Bronchial epithelial cell (primary cell): ENCODE results near the gene ACY1. TPM values are rescaled to one million over a fixed set of nuclear protein-coding genes. Genes with fewer than 3 reads are reported as not detected.

ENCODE experiments used
- DNase-seq: peaks from one replicate; pipeline ENCODE4 v3.0.0-alpha.2; 2010; ENCODE audit warnings: low read depth
- FAIRE-seq: peaks from 2 replicates; lab custom pipeline; 2011; peaks lifted over from hg19 to GRCh38; lab: Jason Lieb, UNC
- H3K27me3 ChIP-seq: 2 replicates; pipeline ENCODE4 v1.5.1; 2011; ENCODE audit warnings: low read length; ENCODE audit not compliant: control insufficient read depth, insufficient read depth
- H3K36me3 ChIP-seq: 2 replicates; pipeline ENCODE4 v1.5.1; 2011; ENCODE audit warnings: low read length; ENCODE audit not compliant: control insufficient read depth, insufficient read depth
- H3K4me3 ChIP-seq: 2 replicates; pipeline ENCODE4 v1.5.1; 2011; ENCODE audit warnings: mild to moderate bottlenecking, low read depth, low read length, control low read depth
- CTCF ChIP-seq: IDR thresholded peaks from 2 replicates; pipeline ENCODE4 v1.5.1; 2011; ENCODE audit warnings: mild to moderate bottlenecking, moderate library complexity, low read length, control low read depth, inconsistent platforms; ENCODE audit not compliant: insufficient read depth, severe bottlenecking
- total RNA-seq: library from RNA; depleted of rRNA; stranded (reverse); fragments of >200 nt; gene quantifications from 2 replicates; pipeline ENCODE4 v1.2.1, GENCODE V29; 2014

Gene ACY1
- total RNA-seq, 1 donor from 2014 or later, result 69.2 TPM

- TF ChIP-seq CTCF, result no peak
- H3K4me3 ChIP-seq, result peak overlapping the region; percentile 27
- DNase-seq (peak; percentile 44), FAIRE-seq (no peak)
- no peaks in the 10 kb centered on the region for H3K27me3 ChIP-seq
- peaks cover 7% of the 10 kb centered on the region for H3K36me3 ChIP-seq
Observed at GRCh38 chr3:51942603-51943450, 40.5 kb upstream of the ACY1 start.

- no peak overlapping the region for H3K4me3 ChIP-seq
Observed at GRCh38 chr3:51943451-51944391, 39.6 kb upstream of the ACY1 start.

GRCh38 chr3:51944451-51945021 lies 38.8 kb upstream of the ACY1 start:
- Histone ChIP-seq H3K4me3 (no peak overlapping the region), H3K27me3 (no peaks in the 10 kb centered on the region), H3K36me3 (no peaks in the 10 kb centered on the region)
- TF ChIP-seq CTCF, result no peak
- DNase-seq, result no peak
- FAIRE-seq, result no peak

More at GRCh38 chr3:51943451-51944391, 39.6 kb upstream of the ACY1 start:
- Histone ChIP-seq H3K27me3 (no peaks in the 10 kb centered on the region), H3K36me3 (peaks cover 2% of the 10 kb centered on the region)
- FAIRE-seq, result no peak
- TF ChIP-seq CTCF, result no peak
- DNase-seq, result no peak

- Histone ChIP-seq H3K36me3 (no peaks in the 10 kb centered on the region), H3K4me3 (no peak overlapping the region), H3K27me3 (no peaks in the 10 kb centered on the region)
- FAIRE-seq (no peak), DNase-seq (no peak)
- no peak for TF ChIP-seq CTCF
Observed at GRCh38 chr3:51945031-51945840, 38.1 kb upstream of the ACY1 start.
